ENCODE results near the gene RAB27A.

The RAB27A gene

GRCh38 chr15:55257938-55258337, 31.7 kb downstream of the RAB27A start:
- no peak overlapping the region for H2AK5ac ChIP-seq (ENCODE audit: low read length)
- no peaks in the 10 kb centered on the region for H3K36me3 ChIP-seq (ENCODE audit: control insufficient read depth, insufficient read depth, low read length)
- H2BK15ac ChIP-seq (replicated peaks; ENCODE audit: low read depth): no peak overlapping the region
- H4K8ac ChIP-seq (ENCODE audit: low read depth, low read length): no peak overlapping the region
- H4K5ac ChIP-seq (ENCODE audit: low read length): no peak overlapping the region
- H3K4me1 ChIP-seq (ENCODE audit: control insufficient read depth, low read depth, low read length): no peaks in the 10 kb centered on the region
- no peak overlapping the region for H3K4me3 ChIP-seq (ENCODE audit: low read length)
- no peaks in the 10 kb centered on the region for H3K79me1 ChIP-seq (ENCODE audit: low read length)
- no peak overlapping the region for H2BK5ac ChIP-seq (ENCODE audit: low read length)
- H3K4ac ChIP-seq (ENCODE audit: low read depth, low read length): no peak overlapping the region
- H3K79me2 ChIP-seq (ENCODE audit: control insufficient read depth, insufficient read depth, low read length): no peaks in the 10 kb centered on the region
- no peaks in the 10 kb centered on the region for H3K27me3 ChIP-seq (ENCODE audit: insufficient read depth, low read length, poor library complexity)
- WGBS (ENCODE audit: extremely low coverage, insufficient coverage, low lambda C conversion rate): no CpG with 5 or more reads among the region's 5 CpGs
- H3K23ac ChIP-seq (ENCODE audit: low read length): no peak overlapping the region
- no peak overlapping the region for H3K18ac ChIP-seq (ENCODE audit: low read length)
- no peak overlapping the region for H3K27ac ChIP-seq (ENCODE audit: low read depth, low read length)
- no peak overlapping the region for H3K56ac ChIP-seq (ENCODE audit: low read length)
- H3K4me2 ChIP-seq (ENCODE audit: low read length): no peak overlapping the region
- DNase-seq: no peak
- no peak overlapping the region for H3K9ac ChIP-seq (ENCODE audit: low read length)
- no peak overlapping the region for H2BK120ac ChIP-seq (ENCODE audit: low read depth, low read length)

- Histone ChIP-seq H3K9ac (ENCODE audit: low read length) (no peak overlapping the region), H3K23ac (ENCODE audit: low read length) (no peak overlapping the region), H2BK5ac (ENCODE audit: low read length) (no peak overlapping the region)
These were observed 32.5 kb downstream of the RAB27A start for GRCh38 chr15:55257012-55257670.

DNA sequence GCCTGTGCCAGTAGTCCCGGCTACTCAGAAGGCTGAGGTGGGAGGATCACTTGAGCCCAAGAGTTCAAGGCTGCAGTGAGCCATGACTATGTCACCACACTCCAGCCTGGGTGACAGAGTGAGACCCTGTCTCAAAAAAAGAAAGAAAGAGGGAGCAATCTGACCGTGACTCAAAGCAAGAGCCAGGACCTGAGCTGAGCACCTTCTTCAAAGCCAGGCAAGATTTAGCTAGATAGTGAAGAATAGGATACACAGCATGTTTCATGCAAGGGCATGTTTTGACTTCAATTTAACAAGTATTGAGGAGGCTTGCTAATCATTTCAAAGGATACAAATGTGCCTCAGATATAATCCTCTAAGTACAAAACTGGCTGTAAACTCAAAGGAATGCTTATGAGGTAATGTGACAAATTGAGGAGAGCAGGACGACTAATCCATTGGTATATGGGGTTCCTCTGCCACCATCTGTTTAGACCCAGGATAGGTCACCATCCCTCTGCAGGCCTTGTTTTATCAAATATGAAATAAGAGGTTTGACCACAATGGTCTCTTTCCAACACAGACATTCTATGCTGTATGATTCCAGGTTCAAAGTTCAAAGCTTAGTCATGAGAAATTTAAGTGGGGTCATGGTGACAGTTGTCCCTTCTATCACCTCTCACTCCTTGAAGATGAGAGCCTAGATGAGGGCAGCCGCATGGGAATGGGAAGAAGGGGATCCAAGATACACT, 33.2 kb downstream of the RAB27A start:
- H2AK5ac ChIP-seq (ENCODE audit: low read length): no peak overlapping the region
- no CpG with 5 or more reads among the region's 4 CpGs for WGBS (ENCODE audit: extremely low coverage, insufficient coverage, low lambda C conversion rate)

More at GRCh38 chr15:55257012-55257670, 32.5 kb downstream of the RAB27A start:
- no peak overlapping the region for H3K56ac ChIP-seq (ENCODE audit: low read length)
- H2BK120ac ChIP-seq (ENCODE audit: low read depth, low read length): no peak overlapping the region
- no peak overlapping the region for H2BK15ac ChIP-seq (replicated peaks; ENCODE audit: low read depth)
- no peak for DNase-seq
- H3K36me3 ChIP-seq (ENCODE audit: control insufficient read depth, insufficient read depth, low read length): no peaks in the 10 kb centered on the region
- H3K27me3 ChIP-seq (ENCODE audit: insufficient read depth, low read length, poor library complexity): no peaks in the 10 kb centered on the region
- H3K4me1 ChIP-seq (ENCODE audit: control insufficient read depth, low read depth, low read length): no peaks in the 10 kb centered on the region
- no peak overlapping the region for H3K27ac ChIP-seq (ENCODE audit: low read depth, low read length)
- H3K4me3 ChIP-seq (ENCODE audit: low read length): no peak overlapping the region
- WGBS (ENCODE audit: extremely low coverage, insufficient coverage, low lambda C conversion rate): no CpG with 5 or more reads among the region's 1 CpG
- no peak overlapping the region for H4K5ac ChIP-seq (ENCODE audit: low read length)
- H3K79me2 ChIP-seq (ENCODE audit: control insufficient read depth, insufficient read depth, low read length): no peaks in the 10 kb centered on the region
- no peak overlapping the region for H3K4ac ChIP-seq (ENCODE audit: low read depth, low read length)
- no peak overlapping the region for H3K18ac ChIP-seq (ENCODE audit: low read length)
- H3K4me2 ChIP-seq (ENCODE audit: low read length): no peak overlapping the region
- no peaks in the 10 kb centered on the region for H3K79me1 ChIP-seq (ENCODE audit: low read length)
- H4K8ac ChIP-seq (ENCODE audit: low read depth, low read length): no peak overlapping the region
- no peak overlapping the region for H2AK5ac ChIP-seq (ENCODE audit: low read length)

DNA sequence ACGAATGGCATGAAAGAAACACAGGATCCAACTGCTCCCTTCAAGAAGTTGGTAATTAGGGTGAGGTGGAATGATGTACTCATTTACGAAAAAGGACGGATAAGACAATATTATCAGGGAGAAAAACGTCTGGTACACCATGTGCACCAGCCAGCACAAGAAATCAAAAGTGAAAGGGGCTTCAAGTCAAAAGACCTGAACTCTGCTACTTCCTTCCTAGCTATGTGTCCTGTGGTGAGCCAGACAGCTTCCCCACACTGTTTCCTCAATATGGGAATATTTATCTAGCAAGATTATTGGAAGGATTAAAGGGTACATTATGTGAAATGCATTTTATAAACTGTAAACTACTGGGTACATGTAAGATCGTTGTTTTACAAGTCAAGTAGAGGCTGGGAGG, 33.9 kb downstream of the RAB27A start:
- no peaks in the 10 kb centered on the region for H3K27me3 ChIP-seq (ENCODE audit: insufficient read depth, low read length, poor library complexity)
- no peaks in the 10 kb centered on the region for H3K79me1 ChIP-seq (ENCODE audit: low read length)
- H3K4ac ChIP-seq (ENCODE audit: low read depth, low read length): no peak overlapping the region
- no peaks in the 10 kb centered on the region for H3K36me3 ChIP-seq (ENCODE audit: control insufficient read depth, insufficient read depth, low read length)
- H4K5ac ChIP-seq (ENCODE audit: low read length): no peak overlapping the region
- no peak overlapping the region for H2BK120ac ChIP-seq (ENCODE audit: low read depth, low read length)
- no peak overlapping the region for H3K9ac ChIP-seq (ENCODE audit: low read length)
- no peak overlapping the region for H2BK5ac ChIP-seq (ENCODE audit: low read length)
- no peak overlapping the region for H3K4me3 ChIP-seq (ENCODE audit: low read length)
- H3K4me2 ChIP-seq (ENCODE audit: low read length): no peak overlapping the region
- no peak overlapping the region for H3K23ac ChIP-seq (ENCODE audit: low read length)
- H3K27ac ChIP-seq (ENCODE audit: low read depth, low read length): no peak overlapping the region
- no peak for DNase-seq
- H3K18ac ChIP-seq (ENCODE audit: low read length): no peak overlapping the region
- peaks cover 5% of the 10 kb centered on the region for H3K4me1 ChIP-seq (ENCODE audit: control insufficient read depth, low read depth, low read length)
- no peak overlapping the region for H2BK15ac ChIP-seq (replicated peaks; ENCODE audit: low read depth)
- H2AK5ac ChIP-seq (ENCODE audit: low read length): no peak overlapping the region
- no CpG with 5 or more reads among the region's 5 CpGs for WGBS (ENCODE audit: extremely low coverage, insufficient coverage, low lambda C conversion rate)
- H3K56ac ChIP-seq (ENCODE audit: low read length): no peak overlapping the region
- no peaks in the 10 kb centered on the region for H3K79me2 ChIP-seq (ENCODE audit: control insufficient read depth, insufficient read depth, low read length)
- no peak overlapping the region for H4K8ac ChIP-seq (ENCODE audit: low read depth, low read length)

More for the DNA sequence above, 33.2 kb downstream of the RAB27A start:
- Histone ChIP-seq H3K23ac (ENCODE audit: low read length) (no peak overlapping the region), H3K36me3 (ENCODE audit: control insufficient read depth, insufficient read depth, low read length) (no peaks in the 10 kb centered on the region), H3K79me1 (ENCODE audit: low read length) (no peaks in the 10 kb centered on the region), H2BK15ac (replicated peaks; ENCODE audit: low read depth) (no peak overlapping the region), H3K27me3 (ENCODE audit: insufficient read depth, low read length, poor library complexity) (no peaks in the 10 kb centered on the region), H3K9ac (ENCODE audit: low read length) (no peak overlapping the region), H2BK5ac (ENCODE audit: low read length) (no peak overlapping the region), H3K27ac (ENCODE audit: low read depth, low read length) (no peak overlapping the region), H3K79me2 (ENCODE audit: control insufficient read depth, insufficient read depth, low read length) (no peaks in the 10 kb centered on the region), H3K56ac (ENCODE audit: low read length) (no peak overlapping the region), H2BK120ac (ENCODE audit: low read depth, low read length) (no peak overlapping the region), H4K8ac (ENCODE audit: low read depth, low read length) (no peak overlapping the region), H3K4me3 (ENCODE audit: low read length) (no peak overlapping the region), H3K4me2 (ENCODE audit: low read length) (no peak overlapping the region), H3K18ac (ENCODE audit: low read length) (no peak overlapping the region), H3K4ac (ENCODE audit: low read depth, low read length) (no peak overlapping the region), H4K5ac (ENCODE audit: low read length) (no peak overlapping the region), H3K4me1 (ENCODE audit: control insufficient read depth, low read depth, low read length) (peaks cover 3% of the 10 kb centered on the region)
- DNase-seq: no peak

GRCh38 chr15:55254916-55255679, 34.5 kb downstream of the RAB27A start:
- H3K4me1 ChIP-seq (ENCODE audit: control insufficient read depth, low read depth, low read length): peaks cover 5% of the 10 kb centered on the region
- H2BK5ac ChIP-seq (ENCODE audit: low read length): no peak overlapping the region
- no peak overlapping the region for H3K4me2 ChIP-seq (ENCODE audit: low read length)
- H3K18ac ChIP-seq (ENCODE audit: low read length): no peak overlapping the region
- no peak overlapping the region for H3K27ac ChIP-seq (ENCODE audit: low read depth, low read length)
- no peak overlapping the region for H2BK120ac ChIP-seq (ENCODE audit: low read depth, low read length)
- H2AK5ac ChIP-seq (ENCODE audit: low read length): no peak overlapping the region
- no peak overlapping the region for H3K56ac ChIP-seq (ENCODE audit: low read length)
- no peaks in the 10 kb centered on the region for H3K36me3 ChIP-seq (ENCODE audit: control insufficient read depth, insufficient read depth, low read length)
- no peaks in the 10 kb centered on the region for H3K79me2 ChIP-seq (ENCODE audit: control insufficient read depth, insufficient read depth, low read length)
- no CpG with 5 or more reads among the region's 4 CpGs for WGBS (ENCODE audit: extremely low coverage, insufficient coverage, low lambda C conversion rate)
- no peak for DNase-seq
- H4K5ac ChIP-seq (ENCODE audit: low read length): no peak overlapping the region
- no peak overlapping the region for H3K23ac ChIP-seq (ENCODE audit: low read length)
- H3K79me1 ChIP-seq (ENCODE audit: low read length): no peaks in the 10 kb centered on the region
- no peak overlapping the region for H2BK15ac ChIP-seq (replicated peaks; ENCODE audit: low read depth)
- no peak overlapping the region for H3K4me3 ChIP-seq (ENCODE audit: low read length)
- H3K4ac ChIP-seq (ENCODE audit: low read depth, low read length): no peak overlapping the region
- H4K8ac ChIP-seq (ENCODE audit: low read depth, low read length): no peak overlapping the region
- no peak overlapping the region for H3K9ac ChIP-seq (ENCODE audit: low read length)
- H3K27me3 ChIP-seq (ENCODE audit: insufficient read depth, low read length, poor library complexity): no peaks in the 10 kb centered on the region
